ENCODE data around the gene TMEM219. TPM values are rescaled to one million over a fixed set of nuclear protein-coding genes. Genes with fewer than 3 reads are reported as not detected.

TMEM219 gene
- total and polyA plus RNA-seq, 2 donors (not counting 3 experiments of a cell fraction or from before 2014, with no cell fraction given), result 110 to 182 TPM

- Histone ChIP-seq H3K4me1 (ENCODE audit: control insufficient read depth, extremely low read depth, insufficient read depth, low read length) (no peaks in the 10 kb centered on the region), H3K36me3 (ENCODE audit: control insufficient read depth in 2 of 2, extremely low read depth in 1 of 2, insufficient read depth in 2 of 2, low read length in 2 of 2) (no peaks in the 10 kb centered on the region), H3K9me3 (replicated peaks; ENCODE audit: control insufficient read depth, insufficient read depth, low read length) (no peaks in the 10 kb centered on the region), H3K4me3 (replicated peaks in 1 of 3; ENCODE audit: insufficient read depth in 1 of 3, low read depth in 1 of 3, low read length in 3 of 3) (no peak overlapping the region), H3K27me3 (ENCODE audit: control insufficient read depth in 2 of 2, insufficient read depth in 2 of 2, low read length in 2 of 2) (no peaks in the 10 kb centered on the region), H4K20me1 (replicated peaks; ENCODE audit: control insufficient read depth, extremely low read depth, insufficient read depth, low read length) (no peaks in the 10 kb centered on the region), H3K9ac (replicated peaks; ENCODE audit: extremely low read depth, insufficient read depth, low read length) (no peak overlapping the region), H2AFZ (ENCODE audit: low read depth, low read length) (no peak overlapping the region), H3K9me1 (replicated peaks; ENCODE audit: control insufficient read depth, extremely low read depth, insufficient read depth, low read length) (no peaks in the 10 kb centered on the region), H3K27ac (ENCODE audit: insufficient read depth, low read depth, low read length) (no peak overlapping the region), H3K79me2 (ENCODE audit: control insufficient read depth, insufficient read depth, low read length) (no peaks in the 10 kb centered on the region), H3K4me2 (ENCODE audit: insufficient read depth, low read length) (no peak overlapping the region)
- POLR2A ChIA-PET, result no interaction called here
- DNase-seq (ENCODE audit: low read depth, low spot score) (no peak), FAIRE-seq (no peak)
- dilution Hi-C loops (cut with MboI; ENCODE audit: extremely low pct_ligation_motif_present, low sequenced_read_pairs), result no loop called here
- TF ChIP-seq GATA2 (IDR thresholded peaks at IDR 0.05; ENCODE audit: insufficient read depth, insufficient read length, low read depth, low read length), result no peak
- TF ChIP-seq EZH2 (IDR thresholded peaks at IDR 0.05; ENCODE audit: borderline replicate concordance, low read depth, low read length, severe bottlenecking), result no peak
- TF ChIP-seq FOS (IDR thresholded peaks at IDR 0.05; ENCODE audit: borderline replicate concordance, insufficient read depth, low read length), result no peak
- TF ChIP-seq JUN (IDR thresholded peaks at IDR 0.05; ENCODE audit: borderline replicate concordance, insufficient read depth, insufficient read length, low read depth), result no peak
- no peak for TF ChIP-seq POLR2AphosphoS5 (IDR thresholded peaks at IDR 0.05; ENCODE audit: insufficient read depth, low read depth, low read length)
- intact Hi-C loops (cut with micrococcal nuclease), result no loop called here
- no TSS peak for BruUV-seq (replicated peaks)
- CTCF ChIA-PET, result interaction anchor here (1.5 to 3.4 kb wide), 5 partner anchors 13 to 319 kb away, joined by 3 to 17 read pairs (median 6); partner anchors contain the start of genes PAGR1 and TLCD3B
Observed at GRCh38 chr16:30018731-30019158, 56.9 kb downstream of the TMEM219 start.

Other genes with a start within 250 kb of the TMEM219 start
- not detected in 2 replicates for gene C16orf54, start 216.1 kb upstream of the TMEM219 start, total RNA-seq
- not detected in 2 replicates for gene C16orf54, start 216.1 kb upstream of the TMEM219 start, polyA plus RNA-seq
- not detected in 2 replicates for gene ZG16, start 183.8 kb upstream of the TMEM219 start, total RNA-seq
- gene ZG16, start 183.8 kb upstream of the TMEM219 start, polyA plus RNA-seq, result not detected in 2 replicates
- gene KIF22, start 171.3 kb upstream of the TMEM219 start, total RNA-seq, result 82.3 and 90.0 TPM in 2 replicates
- 67.3 and 67.9 TPM in 2 replicates for gene KIF22, start 171.3 kb upstream of the TMEM219 start, polyA plus RNA-seq
- gene MAZ, start 155.6 kb upstream of the TMEM219 start, total RNA-seq, result 311 TPM in 2 replicates
- gene MAZ, start 155.6 kb upstream of the TMEM219 start, polyA plus RNA-seq, result 165 and 212 TPM in 2 replicates
- 2.3 and 3.3 TPM in 2 replicates for gene PRRT2, start 149.9 kb upstream of the TMEM219 start, total RNA-seq
- 3.3 and 3.4 TPM in 2 replicates for gene PRRT2, start 149.9 kb upstream of the TMEM219 start, polyA plus RNA-seq
- 24.2 and 26.3 TPM in 2 replicates for gene PAGR1, start 145.9 kb upstream of the TMEM219 start, total RNA-seq
- 13.0 and 15.9 TPM in 2 replicates for gene PAGR1, start 145.9 kb upstream of the TMEM219 start, polyA plus RNA-seq
- gene MVP, start 141.6 kb upstream of the TMEM219 start, total RNA-seq, result 116 and 118 TPM in 2 replicates
- 47.0 and 49.8 TPM in 2 replicates for gene MVP, start 141.6 kb upstream of the TMEM219 start, polyA plus RNA-seq
- gene CDIPT, start 98.9 kb upstream of the TMEM219 start, total RNA-seq, result 67.3 and 68.7 TPM in 2 replicates
- gene CDIPT, start 98.9 kb upstream of the TMEM219 start, polyA plus RNA-seq, result 161 and 179 TPM in 2 replicates
- gene SEZ6L2, start 62.5 kb upstream of the TMEM219 start, total RNA-seq, result 2.4 and 2.5 TPM in 2 replicates
- 4.5 and 5.6 TPM in 2 replicates for gene SEZ6L2, start 62.5 kb upstream of the TMEM219 start, polyA plus RNA-seq
- gene ASPHD1, start 61.6 kb upstream of the TMEM219 start, total RNA-seq, result 0.88 and 1.2 TPM in 2 replicates
- gene ASPHD1, start 61.6 kb upstream of the TMEM219 start, polyA plus RNA-seq, result 0.90 and 1.1 TPM in 2 replicates
- gene KCTD13, start 35.9 kb upstream of the TMEM219 start, total RNA-seq, result 21.0 and 24.2 TPM in 2 replicates
- 22.6 and 25.0 TPM in 2 replicates for gene KCTD13, start 35.9 kb upstream of the TMEM219 start, polyA plus RNA-seq
- 112 and 114 TPM in 2 replicates for gene TAOK2, start 11.8 kb downstream of the TMEM219 start, total RNA-seq
- 52.8 and 57.5 TPM in 2 replicates for gene TAOK2, start 11.8 kb downstream of the TMEM219 start, polyA plus RNA-seq
- gene HIRIP3, start 33.5 kb downstream of the TMEM219 start, total RNA-seq, result 8.6 and 8.7 TPM in 2 replicates
- 6.7 and 7.2 TPM in 2 replicates for gene HIRIP3, start 33.5 kb downstream of the TMEM219 start, polyA plus RNA-seq
- 76.4 and 84.1 TPM in 2 replicates for gene INO80E, start 34.2 kb downstream of the TMEM219 start, total RNA-seq
- 41.7 and 42.7 TPM in 2 replicates for gene INO80E, start 34.2 kb downstream of the TMEM219 start, polyA plus RNA-seq
- gene DOC2A, start 48.9 kb downstream of the TMEM219 start, total RNA-seq, result 0.58 and 0.60 TPM in 2 replicates
- gene DOC2A, start 48.9 kb downstream of the TMEM219 start, polyA plus RNA-seq, result 0.63 and 1.1 TPM in 2 replicates
- not detected in 2 replicates for gene C16orf92, start 61.1 kb downstream of the TMEM219 start, total RNA-seq
- not detected in 2 replicates for gene C16orf92, start 61.1 kb downstream of the TMEM219 start, polyA plus RNA-seq
- gene TLCD3B, start 69.2 kb downstream of the TMEM219 start, total RNA-seq, result 0.86 and 0.99 TPM in 2 replicates
- 0.37 and 0.59 TPM in 2 replicates for gene TLCD3B, start 69.2 kb downstream of the TMEM219 start, polyA plus RNA-seq
- gene ALDOA, start 103.7 kb downstream of the TMEM219 start, total RNA-seq, result 1,029 and 1,114 TPM in 2 replicates
- gene ALDOA, start 103.7 kb downstream of the TMEM219 start, polyA plus RNA-seq, result 871 and 972 TPM in 2 replicates
- gene PPP4C, start 113.9 kb downstream of the TMEM219 start, total RNA-seq, result 159 and 167 TPM in 2 replicates
- 327 and 378 TPM in 2 replicates for gene PPP4C, start 113.9 kb downstream of the TMEM219 start, polyA plus RNA-seq
- 0.42 and 0.60 TPM in 2 replicates for gene TBX6, start 129.8 kb downstream of the TMEM219 start, total RNA-seq
- 0.30 and 0.40 TPM in 2 replicates for gene TBX6, start 129.8 kb downstream of the TMEM219 start, polyA plus RNA-seq
- gene YPEL3, start 134.1 kb downstream of the TMEM219 start, total RNA-seq, result 46.1 and 47.6 TPM in 2 replicates
- 78.0 and 89.7 TPM in 2 replicates for gene YPEL3, start 134.1 kb downstream of the TMEM219 start, polyA plus RNA-seq
- 17.9 and 18.6 TPM in 2 replicates for gene GDPD3, start 151.5 kb downstream of the TMEM219 start, total RNA-seq
- 7.8 and 8.0 TPM in 2 replicates for gene GDPD3, start 151.5 kb downstream of the TMEM219 start, polyA plus RNA-seq
- 138 and 143 TPM in 2 replicates for gene MAPK3, start 161.1 kb downstream of the TMEM219 start, total RNA-seq
- gene MAPK3, start 161.1 kb downstream of the TMEM219 start, polyA plus RNA-seq, result 294 and 337 TPM in 2 replicates
- gene CORO1A, start 221.5 kb downstream of the TMEM219 start, total RNA-seq, result 6.1 and 6.6 TPM in 2 replicates
- 4.7 and 6.4 TPM in 2 replicates for gene CORO1A, start 221.5 kb downstream of the TMEM219 start, polyA plus RNA-seq
- gene BOLA2B, start 231.6 kb downstream of the TMEM219 start, total RNA-seq, result 161 and 173 TPM in 2 replicates
- 310 and 354 TPM in 2 replicates for gene BOLA2B, start 231.6 kb downstream of the TMEM219 start, polyA plus RNA-seq
- gene SLX1A, start 231.8 kb downstream of the TMEM219 start, total RNA-seq, result 30.9 and 77.9 TPM in 2 replicates
- 28.9 and 29.8 TPM in 2 replicates for gene SLX1A, start 231.8 kb downstream of the TMEM219 start, polyA plus RNA-seq
- 12.2 and 18.1 TPM in 2 replicates for gene SULT1A3, start 237.2 kb downstream of the TMEM219 start, total RNA-seq
- gene SULT1A3, start 237.2 kb downstream of the TMEM219 start, polyA plus RNA-seq, result 4.8 and 5.1 TPM in 2 replicates